ENCODE results near the gene ASRGL1. TPM values are rescaled to one million over a fixed set of nuclear protein-coding genes. Genes with fewer than 3 reads are reported as not detected.

ASRGL1 gene
- total RNA-seq (1 to 10 TPM; 6.1 to 6.5 TPM), polyA plus RNA-seq (2.7 TPM)

GRCh38 chr11:62337303-62338181 lies at the start of gene ASRGL1:
Gene ASRGL1 (plus strand): TSS chr11:62337448. CDS start chr11:62337978, 530 bp downstream.
- Histone ChIP-seq H3K36me3 (ENCODE audit: insufficient read depth, low read length) (no peaks in the 10 kb centered on the region), H3K4me1 (ENCODE audit: insufficient read depth, low read length) (peaks cover 4% of the 10 kb centered on the region), H3K4me3 (ENCODE audit: low read length) (peak within 1 kb of the TSS; percentile 67), H3K27me3 (ENCODE audit: insufficient read depth, low read length, poor library complexity, severe bottlenecking) (peaks cover 4% of the 10 kb centered on the region), H3K27ac (ENCODE audit: low read depth, low read length) (no peak within 1 kb of the TSS), H3K9me3 (ENCODE audit: low read length) (no peaks in the 10 kb centered on the region)
- DNase-seq = peak; percentile 40 to 85 (median 72)
- POLR2A ChIA-PET = no interaction called here
- H3K4me3 Mint-ChIP-seq = peak within 1 kb of the TSS; percentile 87 to 97 (median 89)
- peak within 1 kb of the TSS in 6 of 8 donors; percentile 13 to 90 (median 68) for H3K27ac Mint-ChIP-seq
- CTCF ChIA-PET = interaction anchor here (0.9 to 4.8 kb wide), 8 partner anchors 10 to 57 kb away, joined by 3 to 32 read pairs (median 5); no protein-coding TSS in a partner anchor
- peaks cover 8 to 19% (median 12%) of the 10 kb centered on the region in 3 donors for H3K4me1 Mint-ChIP-seq
- peaks cover 0 to 1% (median 0%) of the 10 kb centered on the region in 3 donors for H3K36me3 Mint-ChIP-seq
- H3K9me3 Mint-ChIP-seq = no peaks in the 10 kb centered on the region
- peaks cover 3 to 6% of the 10 kb centered on the region in 2 donors for H3K27me3 Mint-ChIP-seq

- Histone ChIP-seq H3K9me3 (ENCODE audit: low read length) (no peaks in the 10 kb centered on the region), H3K4me1 (ENCODE audit: insufficient read depth, low read length) (no peaks in the 10 kb centered on the region), H3K27ac (ENCODE audit: low read depth, low read length) (no peak overlapping the region), H3K27me3 (ENCODE audit: insufficient read depth, low read length, poor library complexity, severe bottlenecking) (no peaks in the 10 kb centered on the region), H3K4me3 (ENCODE audit: low read length) (no peak overlapping the region), H3K36me3 (ENCODE audit: insufficient read depth, low read length) (no peaks in the 10 kb centered on the region)
- Mint-ChIP-seq H3K27me3 (peaks cover 17 to 39% of the 10 kb centered on the region in 2 donors), H3K4me1 (no peaks in the 10 kb centered on the region), H3K27ac (no peak overlapping the region), H3K4me3 (no peak overlapping the region), H3K9me3 (peaks cover 0 to 3% (median 1%) of the 10 kb centered on the region in 5 donors), H3K36me3 (no peaks in the 10 kb centered on the region)
- DNase-seq = no peak
- POLR2A ChIA-PET = no interaction called here
- CTCF ChIA-PET = no interaction called here
These were observed 41.7 kb upstream of the ASRGL1 start for GRCh38 chr11:62295504-62295903.

GRCh38 chr11:62298975-62299374 lies 38.3 kb upstream of the ASRGL1 start, which contains the start of gene SCGB1D4:
Gene SCGB1D4 (minus strand): TSS chr11:62299075. CDS start chr11:62299010, 65 bp downstream.
- H3K36me3 Mint-ChIP-seq = no peaks in the 10 kb centered on the region
- Histone ChIP-seq H3K4me3 (ENCODE audit: low read length) (no peak within 1 kb of the TSS), H3K9me3 (ENCODE audit: low read length) (no peaks in the 10 kb centered on the region), H3K36me3 (ENCODE audit: insufficient read depth, low read length) (no peaks in the 10 kb centered on the region), H3K4me1 (ENCODE audit: insufficient read depth, low read length) (no peaks in the 10 kb centered on the region), H3K27ac (ENCODE audit: low read depth, low read length) (no peak within 1 kb of the TSS), H3K27me3 (ENCODE audit: insufficient read depth, low read length, poor library complexity, severe bottlenecking) (no peaks in the 10 kb centered on the region)
- no peak within 1 kb of the TSS for H3K4me3 Mint-ChIP-seq
- peaks cover 16 to 54% of the 10 kb centered on the region in 2 donors for H3K27me3 Mint-ChIP-seq
- CTCF ChIA-PET = interaction anchor here (3.0 kb wide), 1 partner anchor 12 kb away, joined by 15 read pairs; no protein-coding TSS in a partner anchor
- DNase-seq = no peak
- H3K9me3 Mint-ChIP-seq = no peaks in the 10 kb centered on the region
- no peaks in the 10 kb centered on the region for H3K4me1 Mint-ChIP-seq
- H3K27ac Mint-ChIP-seq = peak within 1 kb of the TSS in 1 of 8 donors; percentile 44
- POLR2A ChIA-PET = no interaction called here

GRCh38 chr11:62306227-62306626 lies 31.0 kb upstream of the ASRGL1 start:
- H3K27ac Mint-ChIP-seq = no peak overlapping the region
- H3K4me3 Mint-ChIP-seq = no peak overlapping the region
- DNase-seq = no peak
- ChIA-PET CTCF (interaction anchor here (1.0 kb wide), 1 partner anchor 65 kb away, joined by 3 read pairs; no protein-coding TSS in a partner anchor), POLR2A (no interaction called here)
- H3K4me3 ChIP-seq (ENCODE audit: low read length) = no peak overlapping the region
- no peaks in the 10 kb centered on the region for H3K9me3 ChIP-seq (ENCODE audit: low read length)
- H3K4me1 Mint-ChIP-seq = peaks cover 3 to 8% (median 5%) of the 10 kb centered on the region in 3 donors
- peaks cover 7 to 12% (median 10%) of the 10 kb centered on the region in 5 donors for H3K9me3 Mint-ChIP-seq
- H3K27me3 ChIP-seq (ENCODE audit: insufficient read depth, low read length, poor library complexity, severe bottlenecking) = no peaks in the 10 kb centered on the region
- no peaks in the 10 kb centered on the region for H3K36me3 ChIP-seq (ENCODE audit: insufficient read depth, low read length)
- peaks cover 0 to 44% of the 10 kb centered on the region in 2 donors for H3K27me3 Mint-ChIP-seq
- H3K36me3 Mint-ChIP-seq = no peaks in the 10 kb centered on the region
- H3K27ac ChIP-seq (ENCODE audit: low read depth, low read length) = no peak overlapping the region
- peaks cover 5% of the 10 kb centered on the region for H3K4me1 ChIP-seq (ENCODE audit: insufficient read depth, low read length)

- DNase-seq = no peak
- Histone ChIP-seq H3K27ac (ENCODE audit: low read depth, low read length) (no peak overlapping the region), H3K4me1 (ENCODE audit: insufficient read depth, low read length) (peaks cover 12% of the 10 kb centered on the region), H3K27me3 (ENCODE audit: insufficient read depth, low read length, poor library complexity, severe bottlenecking) (no peaks in the 10 kb centered on the region), H3K9me3 (ENCODE audit: low read length) (no peaks in the 10 kb centered on the region), H3K4me3 (ENCODE audit: low read length) (no peak overlapping the region), H3K36me3 (ENCODE audit: insufficient read depth, low read length) (no peaks in the 10 kb centered on the region)
- no peaks in the 10 kb centered on the region for H3K36me3 Mint-ChIP-seq
- ChIA-PET POLR2A (no interaction called here), CTCF (no interaction called here)
- no peak overlapping the region for H3K27ac Mint-ChIP-seq
- H3K4me1 Mint-ChIP-seq = peaks cover 13 to 20% (median 15%) of the 10 kb centered on the region in 3 donors
- peaks cover 7 to 12% (median 10%) of the 10 kb centered on the region in 5 donors for H3K9me3 Mint-ChIP-seq
- peaks cover 1 to 32% of the 10 kb centered on the region in 2 donors for H3K27me3 Mint-ChIP-seq
- H3K4me3 Mint-ChIP-seq = no peak overlapping the region
These were observed 29.3 kb upstream of the ASRGL1 start for GRCh38 chr11:62307950-62308349.

- Mint-ChIP-seq H3K4me1 (peaks cover 13 to 20% (median 15%) of the 10 kb centered on the region in 3 donors), H3K9me3 (peaks cover 7 to 12% (median 10%) of the 10 kb centered on the region in 5 donors), H3K36me3 (no peaks in the 10 kb centered on the region), H3K4me3 (peak overlapping the region in 1 of 7 donors; percentile 2), H3K27me3 (peaks cover 9 to 43% of the 10 kb centered on the region in 2 donors), H3K27ac (no peak overlapping the region)
- ChIA-PET CTCF (interaction anchor here (1.8 to 2.1 kb wide), 2 partner anchors 11 to 25 kb away, joined by 6 to 15 read pairs; partner anchors contain the start of gene SCGB1D4), POLR2A (no interaction called here)
- Histone ChIP-seq H3K4me3 (ENCODE audit: low read length) (no peak overlapping the region), H3K4me1 (ENCODE audit: insufficient read depth, low read length) (peaks cover 12% of the 10 kb centered on the region), H3K27ac (ENCODE audit: low read depth, low read length) (no peak overlapping the region), H3K36me3 (ENCODE audit: insufficient read depth, low read length) (no peaks in the 10 kb centered on the region), H3K27me3 (ENCODE audit: insufficient read depth, low read length, poor library complexity, severe bottlenecking) (peaks cover 3% of the 10 kb centered on the region), H3K9me3 (ENCODE audit: low read length) (no peaks in the 10 kb centered on the region)
- no peak for DNase-seq
These were observed 27.3 kb upstream of the ASRGL1 start for GRCh38 chr11:62309991-62310390.

- H3K4me1 Mint-ChIP-seq = peaks cover 12 to 17% (median 15%) of the 10 kb centered on the region in 3 donors
- DNase-seq = no peak
- CTCF ChIA-PET = no interaction called here
- H3K9me3 Mint-ChIP-seq = no peaks in the 10 kb centered on the region
- Histone ChIP-seq H3K27me3 (ENCODE audit: insufficient read depth, low read length, poor library complexity, severe bottlenecking) (peaks cover 6% of the 10 kb centered on the region), H3K4me3 (ENCODE audit: low read length) (no peak overlapping the region), H3K36me3 (ENCODE audit: insufficient read depth, low read length) (no peaks in the 10 kb centered on the region), H3K27ac (ENCODE audit: low read depth, low read length) (no peak overlapping the region), H3K4me1 (ENCODE audit: insufficient read depth, low read length) (peaks cover 12% of the 10 kb centered on the region), H3K9me3 (ENCODE audit: low read length) (no peaks in the 10 kb centered on the region)
- peaks cover 25 to 46% of the 10 kb centered on the region in 2 donors for H3K27me3 Mint-ChIP-seq
- POLR2A ChIA-PET = no interaction called here
- no peak overlapping the region for H3K4me3 Mint-ChIP-seq
- H3K27ac Mint-ChIP-seq = no peak overlapping the region
- H3K36me3 Mint-ChIP-seq = no peaks in the 10 kb centered on the region
These were observed 21.8 kb upstream of the ASRGL1 start for GRCh38 chr11:62315431-62315830.

- ChIA-PET CTCF (interaction anchor here (0.8 to 2.6 kb wide), 2 partner anchors 11 to 18 kb away, joined by 3 to 11 read pairs; no protein-coding TSS in a partner anchor), POLR2A (no interaction called here)
- H3K36me3 Mint-ChIP-seq = no peaks in the 10 kb centered on the region
- no peak for DNase-seq
- Histone ChIP-seq H3K36me3 (ENCODE audit: insufficient read depth, low read length) (no peaks in the 10 kb centered on the region), H3K9me3 (ENCODE audit: low read length) (no peaks in the 10 kb centered on the region), H3K4me1 (ENCODE audit: insufficient read depth, low read length) (no peaks in the 10 kb centered on the region), H3K27ac (ENCODE audit: low read depth, low read length) (no peak overlapping the region), H3K4me3 (ENCODE audit: low read length) (no peak overlapping the region), H3K27me3 (ENCODE audit: insufficient read depth, low read length, poor library complexity, severe bottlenecking) (no peaks in the 10 kb centered on the region)
- peaks cover 0 to 4% (median 0%) of the 10 kb centered on the region in 3 donors for H3K4me1 Mint-ChIP-seq
- H3K27me3 Mint-ChIP-seq = peaks cover 11 to 35% of the 10 kb centered on the region in 2 donors
- no peak overlapping the region for H3K4me3 Mint-ChIP-seq
- H3K27ac Mint-ChIP-seq = no peak overlapping the region
- H3K9me3 Mint-ChIP-seq = no peaks in the 10 kb centered on the region
These were observed 14.7 kb upstream of the ASRGL1 start for GRCh38 chr11:62322524-62322923.

All from CD8-positive, alpha-beta memory T cell (primary cell).